IMR-90 (cell line): Measurements from ENCODE around the gene USP32. TPM values are rescaled to one million over a fixed set of nuclear protein-coding genes. Genes with fewer than 3 reads are reported as not detected.
"Not testable (repeated sequence)": the region's sequence is repeated elsewhere in the genome, so short reads cannot be mapped to it uniquely, and the experiment has no call there.

Experiments used
- ATAC-seq: fragments of 200-7000 bp; cut with Tn5 transposase; 2 replicates; pipeline ENCODE4 v1.9.1; 2020; ENCODE audit warnings: low read depth, mild to moderate bottlenecking, moderate library complexity
- BruUV-seq: library from RNA; stranded (reverse); fragments of 400-500 nt; replicated peaks from 2 replicates; lab custom pipeline; 2021; lab: Mats Ljungman, UMichigan
- CTCF ChIA-PET: fragments of 300-600 bp; formaldehyde crosslinking; extraction: SDS; loops from one replicate; lab custom pipeline; 2021; ENCODE audit warnings: antibody characterized with exemption; lab: Yijun Ruan, JAX
- POLR2A ChIA-PET: fragments of 300-600 bp; sonication (Branson Sonifier 250); formaldehyde crosslinking; loops from one replicate; lab custom pipeline; 2022; ENCODE audit warnings: antibody characterized with exemption; ENCODE audit not compliant: unreplicated experiment; lab: Charles Lee
- DNase-seq: peaks from one replicate; pipeline ENCODE4 v3.0.0; 2013
- H2AFZ ChIP-seq: replicated peaks from 2 replicates; pipeline ENCODE3; 2013; ENCODE audit warnings: low read length, mild to moderate bottlenecking; ENCODE audit not compliant: poor library complexity
- H2AK5ac ChIP-seq: 2 replicates; pipeline ENCODE4 v1.6.1; 2013; ENCODE audit warnings: low read depth, low read length, inconsistent platforms
- H2AK9ac ChIP-seq: replicated peaks from 2 replicates; pipeline ENCODE3; 2013; ENCODE audit warnings: mild to moderate bottlenecking, low read depth, low read length, moderate library complexity; ENCODE audit not compliant: poor library complexity
- H2BK120ac ChIP-seq: 2 replicates; pipeline ENCODE4 v1.6.1; 2013; ENCODE audit warnings: low read depth, low read length, inconsistent platforms
- H2BK15ac ChIP-seq: 3 replicates; pipeline ENCODE4 v1.6.1; 2013; ENCODE audit warnings: low read depth, low read length, inconsistent platforms
- H2BK20ac ChIP-seq: 2 replicates; pipeline ENCODE4 v1.6.1; 2013; ENCODE audit warnings: low read depth, mild to moderate bottlenecking, inconsistent platforms, low read length, moderate library complexity
- H2BK5ac ChIP-seq: 2 replicates; pipeline ENCODE4 v1.6.1; 2013; ENCODE audit warnings: mild to moderate bottlenecking, low read depth, low read length, inconsistent platforms; ENCODE audit not compliant: poor library complexity, severe bottlenecking
- H3K14ac ChIP-seq: replicated peaks from 2 replicates; pipeline ENCODE4 v1.6.1; 2013; ENCODE audit warnings: low read depth, low read length, inconsistent platforms
- H3K18ac ChIP-seq: 2 replicates; pipeline ENCODE4 v1.6.1; 2013; ENCODE audit warnings: low read depth, low read length, control low read depth
- H3K23ac ChIP-seq: 2 replicates; pipeline ENCODE4 v1.6.1; 2013; ENCODE audit warnings: low read depth, low read length, inconsistent platforms
- H3K27ac ChIP-seq: 2 replicates; pipeline ENCODE4 v1.5.1; 2013; ENCODE audit warnings: mild to moderate bottlenecking, control low read depth, low read length; ENCODE audit not compliant: insufficient read depth
- H3K27me3 ChIP-seq: 2 replicates; pipeline ENCODE4 v1.6.1; 2013; ENCODE audit warnings: low read length; ENCODE audit not compliant: control insufficient read depth, insufficient read depth
- H3K36me3 ChIP-seq: 2 replicates; pipeline ENCODE4 v1.6.1; 2013; ENCODE audit warnings: low read length, mixed read lengths; ENCODE audit not compliant: control insufficient read depth, insufficient read depth
- H3K4ac ChIP-seq: 2 replicates; pipeline ENCODE4 v1.6.1; 2013; ENCODE audit warnings: low read depth, low read length, inconsistent platforms
- H3K4me1 ChIP-seq: 2 replicates; pipeline ENCODE4 v1.6.1; 2013; ENCODE audit warnings: low read length, mixed read lengths; ENCODE audit not compliant: control insufficient read depth, insufficient read depth
- H3K4me2 ChIP-seq: 2 replicates; pipeline ENCODE4 v1.6.1; 2013; ENCODE audit warnings: low read depth, mild to moderate bottlenecking, control low read depth, low read length, moderate library complexity
- H3K4me3 ChIP-seq: 2 replicates; pipeline ENCODE4 v1.5.1; 2013; ENCODE audit warnings: low read depth, mild to moderate bottlenecking, control low read depth, low read length, moderate library complexity; ENCODE audit not compliant: insufficient read depth
- H3K56ac ChIP-seq: 2 replicates; pipeline ENCODE4 v1.6.1; 2013; ENCODE audit warnings: low read length, inconsistent platforms; ENCODE audit not compliant: insufficient read depth; ENCODE audit errors: extremely low read depth
- H3K79me1 ChIP-seq, 2 experiments: 2 replicates each; pipeline ENCODE4 v1.6.1; 2013; ENCODE audit warnings: low read length in 2 of 2, inconsistent platforms in 1 of 2, low read depth in 1 of 2
- H3K9ac ChIP-seq: 2 replicates; pipeline ENCODE4 v1.6.1; 2013; ENCODE audit warnings: low read depth, low read length, control low read depth
- H3K9me1 ChIP-seq: 2 replicates; pipeline ENCODE4 v1.6.1; 2013; ENCODE audit warnings: low read length, inconsistent platforms; ENCODE audit not compliant: insufficient read depth
- H3K9me3 ChIP-seq: 2 replicates; pipeline ENCODE4 v1.6.1; 2013; ENCODE audit warnings: low read length; ENCODE audit not compliant: control insufficient read depth, insufficient read depth
- H4K20me1 ChIP-seq: 2 replicates; pipeline ENCODE4 v1.6.1; 2013; ENCODE audit warnings: low read length, inconsistent platforms; ENCODE audit not compliant: insufficient read depth
- H4K5ac ChIP-seq: 2 replicates; pipeline ENCODE4 v1.6.1; 2013; ENCODE audit warnings: mild to moderate bottlenecking, low read depth, low read length, control low read depth
- H4K8ac ChIP-seq, 2 experiments: 2 replicates each; pipeline ENCODE4 v1.6.1; 2013; ENCODE audit warnings: low read depth in 2 of 2, low read length in 2 of 2, control low read depth in 1 of 2, inconsistent platforms in 1 of 2
- H4K91ac ChIP-seq: 2 replicates; pipeline ENCODE4 v1.6.1; 2013; ENCODE audit warnings: low read depth, low read length, inconsistent platforms; ENCODE audit not compliant: insufficient read depth
- BHLHE40 ChIP-seq: fragments of 150-350 bp; IDR thresholded peaks from 2 replicates; pipeline ENCODE4 v1.6.1; 2016; ENCODE audit warnings: mild to moderate bottlenecking, low read depth, low read length
- FOS ChIP-seq: fragments of 150-350 bp; IDR thresholded peaks from 2 replicates; pipeline ENCODE4 v1.6.1; 2016; ENCODE audit warnings: low read depth, low read length
- MAFK ChIP-seq: IDR thresholded peaks from 2 replicates; pipeline ENCODE4 v1.6.1; 2012; ENCODE audit warnings: low read depth, low read length, improper control_type of control experiment
- NFE2L2 ChIP-seq: fragments of 150-350 bp; IDR thresholded peaks from 2 replicates; pipeline ENCODE4 v1.6.1; 2016; ENCODE audit warnings: low read depth, mild to moderate bottlenecking, low read length
- WGBS, 2 experiments: methylation state at CpG; one replicate each; pipeline versions ENCODE4 v1.1.5 to v1.1.7; 2013; ENCODE audit warnings: missing lambda C conversion rate in 2 of 2; ENCODE audit not compliant: insufficient read length in 1 of 2; ENCODE audit errors: extremely low coverage in 2 of 2; 5-methylcytosine and 5-hydroxymethylcytosine counted together
- dilution Hi-C: fragments of 300-500 bp; cut with HindIII; formaldehyde crosslinking; loops from one replicate; pipeline ENCODE4 v1.14.3; 2018; ENCODE audit warnings: low sequenced_read_pairs; ENCODE audit not compliant: unreplicated experiment
- in situ Hi-C: fragments of 300-500 bp; cut with MboI; formaldehyde crosslinking; loops from 3 replicates; pipeline ENCODE4 v1.14.3; 2019; ENCODE audit warnings: low sequenced_read_pairs, inconsistent platforms, mixed read lengths
- intact Hi-C: fragments of 100-400 bp; cut with micrococcal nuclease; formaldehyde crosslinking; loops from 2 replicates; pipeline ENCODE4 v1.10.0; 2022
- polyA plus RNA-seq, 3 experiments: library from polyadenylated mRNA; depleted of rRNA; stranded (reverse); fragments of >200 nt; gene quantifications; 2 replicates each; pipeline ENCODE4 v1.2.3, GENCODE V29; 2012; ENCODE audit warnings: low replicate concordance in 1 of 3
- total RNA-seq: library from RNA; depleted of rRNA; stranded (reverse); fragments of >200 nt; gene quantifications from 2 replicates; pipeline ENCODE4 v1.2.3, GENCODE V29; 2012

Gene USP32
- total and polyA plus RNA-seq, 2 of the 4 experiments (the other 2 are of a cell fraction) = 16.8 to 46.8 TPM

GRCh38 chr17:60333628-60334031, 58.3 kb downstream of the USP32 start:
- H3K9me3 ChIP-seq = no peaks in the 10 kb centered on the region
- H3K18ac ChIP-seq = no peak overlapping the region
- H4K5ac ChIP-seq = no peak overlapping the region; the same call in 1 of the 2 replicates
- H3K9me1 ChIP-seq = peaks cover 5% of the 10 kb centered on the region; the same call in 1 of the 2 replicates
- no peak overlapping the region for H3K27ac ChIP-seq
- no peak overlapping the region for H3K4me3 ChIP-seq
- ATAC-seq (peak; percentile 44; the same call in 1 of the 2 replicates), DNase-seq (peak; percentile 36)
- TF ChIP-seq MAFK (no peak), FOS (no peak), BHLHE40 (no peak), NFE2L2 (no peak)
- peaks cover 32% of the 10 kb centered on the region; the same call in 1 of the 2 replicates for H4K20me1 ChIP-seq
- POLR2A ChIA-PET = no interaction called here
- no peaks in the 10 kb centered on the region for H3K27me3 ChIP-seq
- H2BK20ac ChIP-seq = no peak overlapping the region
- H3K36me3 ChIP-seq = peaks cover 5% of the 10 kb centered on the region; the same call in 1 of the 2 replicates
- CTCF ChIA-PET = no interaction called here
- no peak overlapping the region for H2BK5ac ChIP-seq
- H3K79me1 ChIP-seq = peaks cover 26 to 62% of the 10 kb centered on the region in 2 experiments
- H2AK5ac ChIP-seq = no peak overlapping the region
- WGBS, 2 experiments = no CpG with 5 or more reads among the region's 2 CpGs
- H2AK9ac ChIP-seq = no peak overlapping the region
- no peak overlapping the region for H2AFZ ChIP-seq
- no peak overlapping the region for H3K23ac ChIP-seq
- H3K4me1 ChIP-seq = peaks cover 6% of the 10 kb centered on the region; the same call in 1 of the 2 replicates
- intact Hi-C loops (no loop called here), dilution Hi-C loops (no loop called here), in situ Hi-C loops (no loop called here)
- no TSS peak for BruUV-seq
- H3K4ac ChIP-seq = no peak overlapping the region
- H3K56ac ChIP-seq = no peak overlapping the region
- H4K91ac ChIP-seq = no peak overlapping the region
- H2BK15ac ChIP-seq = no peak overlapping the region
- no peak overlapping the region for H4K8ac ChIP-seq
- H2BK120ac ChIP-seq = no peak overlapping the region
- H3K4me2 ChIP-seq = peak overlapping the region; percentile 46
- no peak overlapping the region for H3K9ac ChIP-seq
- H3K14ac ChIP-seq = no peak overlapping the region

- peaks cover 10% of the 10 kb centered on the region; the same call in 1 of the 2 replicates for H3K9me1 ChIP-seq
- H3K4me3 ChIP-seq, H3K36me3 ChIP-seq, H3K4ac ChIP-seq, dilution Hi-C loops, H2AK5ac ChIP-seq, H3K9me3 ChIP-seq, H2BK20ac ChIP-seq, H2AFZ ChIP-seq, H3K9ac ChIP-seq, DNase-seq, H3K23ac ChIP-seq, H3K27me3 ChIP-seq, H3K4me2 ChIP-seq, POLR2A ChIA-PET, H2BK5ac ChIP-seq, intact Hi-C loops, H3K27ac ChIP-seq, H3K4me1 ChIP-seq, H3K14ac ChIP-seq, in situ Hi-C loops, H4K8ac ChIP-seq, H3K56ac ChIP-seq, H2AK9ac ChIP-seq, CTCF ChIA-PET, H4K91ac ChIP-seq, H2BK120ac ChIP-seq, H4K5ac ChIP-seq, H2BK15ac ChIP-seq, BruUV-seq: not testable (repeated sequence)
- no CpG with 5 or more reads among the region's 2 CpGs for WGBS, 2 experiments
- peaks cover 23 to 63% of the 10 kb centered on the region in 2 experiments for H3K79me1 ChIP-seq
- H4K20me1 ChIP-seq = peaks cover 36% of the 10 kb centered on the region; the same call in 1 of the 2 replicates
- 0 out of 2 replicates have a peak overlapping the region, but pooled peaks have one; percentile 14 for H3K18ac ChIP-seq
- peak; percentile 51; the same call in 1 of the 2 replicates for ATAC-seq
These were observed 58.9 kb downstream of the USP32 start for GRCh38 chr17:60333072-60333471.
